A549 (cell line): ENCODE results near the gene NRARP.

Experiments used
- CTCF ChIP-seq: fragments of >200 bp; sonication (Bioruptor Twin); formaldehyde crosslinking; IDR thresholded peaks from 3 replicates; pipeline ENCODE4 v1.5.1; 2016
- PHF8 ChIP-seq: fragments of 200-600 bp; sonication (generic); IDR thresholded peaks from 2 replicates; pipeline ENCODE4 v1.6.1; 2016; ENCODE audit warnings: low read depth, mild to moderate bottlenecking, antibody characterized with exemption, moderate library complexity, borderline replicate concordance
- POLR2A ChIP-seq: IDR thresholded peaks from 2 replicates; pipeline ENCODE4 v1.6.1; 2012; ENCODE audit warnings: mild to moderate bottlenecking, low read length
- TF ChIP-seq, protein P1 (sequence below): fragments of 450-650 bp; IDR thresholded peaks from 2 replicates; pipeline ENCODE4 v1.6.1; 2014; ENCODE audit warnings: antibody characterized with exemption

- TF ChIP-seq, protein P1, sequence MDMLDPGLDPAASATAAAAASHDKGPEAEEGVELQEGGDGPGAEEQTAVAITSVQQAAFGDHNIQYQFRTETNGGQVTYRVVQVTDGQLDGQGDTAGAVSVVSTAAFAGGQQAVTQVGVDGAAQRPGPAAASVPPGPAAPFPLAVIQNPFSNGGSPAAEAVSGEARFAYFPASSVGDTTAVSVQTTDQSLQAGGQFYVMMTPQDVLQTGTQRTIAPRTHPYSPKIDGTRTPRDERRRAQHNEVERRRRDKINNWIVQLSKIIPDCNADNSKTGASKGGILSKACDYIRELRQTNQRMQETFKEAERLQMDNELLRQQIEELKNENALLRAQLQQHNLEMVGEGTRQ, result no peak
- no peak for TF ChIP-seq CTCF
- no peak for TF ChIP-seq POLR2A
- no peak for TF ChIP-seq PHF8
Measured at GRCh38 chr9:137326445-137327065, 24.5 kb upstream of the NRARP start.
